Measurements from ENCODE around the gene TBRG4.

Gene TBRG4

DNA sequence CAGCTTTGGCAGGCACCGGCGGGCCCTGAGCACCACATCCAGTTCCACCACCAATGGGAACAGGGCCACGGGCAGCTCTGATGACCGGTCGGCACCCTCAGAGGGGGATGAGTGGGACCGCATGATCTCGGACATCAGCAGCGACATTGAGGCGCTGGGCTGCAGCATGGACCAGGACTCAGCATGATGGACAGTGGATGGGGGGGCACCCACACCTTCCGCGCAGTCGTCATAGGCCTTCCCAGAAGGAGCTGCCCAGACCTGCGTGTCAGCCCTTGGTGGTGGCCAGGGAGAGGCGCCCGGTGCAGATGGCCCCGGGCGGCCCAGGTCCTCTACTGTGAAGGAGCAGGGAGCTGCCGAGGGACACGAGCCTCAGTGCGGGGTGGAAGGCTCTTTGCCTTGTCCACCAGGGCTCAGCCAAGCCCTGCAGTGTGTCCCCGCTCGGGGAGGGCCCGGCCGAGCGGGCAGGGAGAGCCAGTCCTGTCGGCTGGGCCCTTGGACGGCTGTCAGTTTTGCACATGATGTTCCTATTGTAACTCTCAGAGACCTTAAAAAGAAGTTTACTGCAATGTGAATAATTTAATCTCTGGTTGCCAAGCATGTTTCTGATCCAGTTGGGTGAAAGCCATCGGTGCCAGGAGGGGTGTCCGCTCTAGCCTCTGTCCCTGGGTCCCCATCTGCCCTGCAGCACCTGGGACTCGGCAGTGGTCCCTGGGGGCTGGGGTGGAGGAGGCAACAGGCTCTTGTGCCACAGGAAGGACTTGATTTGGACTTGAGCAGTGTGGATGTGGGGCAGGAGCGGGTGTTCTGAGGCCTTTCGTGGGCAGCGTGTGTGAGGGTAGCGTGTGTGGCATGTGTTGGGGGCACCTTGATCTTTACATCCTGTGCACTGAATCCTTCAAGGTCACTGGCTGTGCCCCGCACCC, 35.4 kb downstream of the TBRG4 start:
- no peak overlapping the region for H3K4me3 ChIP-seq (ENCODE audit: low read length)
- peaks cover 50% of the 10 kb centered on the region; the same call in 1 of the 2 replicates for H3K36me3 ChIP-seq (ENCODE audit: insufficient read depth, low read depth, low read length)
- no peaks in the 10 kb centered on the region for H3K4me1 ChIP-seq (ENCODE audit: insufficient read depth, low read length)
- no peaks in the 10 kb centered on the region for H3K9me3 ChIP-seq (ENCODE audit: insufficient read depth, low read depth, low read length)
- no peaks in the 10 kb centered on the region for H3K27me3 ChIP-seq (ENCODE audit: insufficient read depth, low read length)
- no peak overlapping the region for H3K27ac ChIP-seq (ENCODE audit: low read length)
- no peak overlapping the region for H3K9ac ChIP-seq (ENCODE audit: low read depth, low read length)

DNA sequence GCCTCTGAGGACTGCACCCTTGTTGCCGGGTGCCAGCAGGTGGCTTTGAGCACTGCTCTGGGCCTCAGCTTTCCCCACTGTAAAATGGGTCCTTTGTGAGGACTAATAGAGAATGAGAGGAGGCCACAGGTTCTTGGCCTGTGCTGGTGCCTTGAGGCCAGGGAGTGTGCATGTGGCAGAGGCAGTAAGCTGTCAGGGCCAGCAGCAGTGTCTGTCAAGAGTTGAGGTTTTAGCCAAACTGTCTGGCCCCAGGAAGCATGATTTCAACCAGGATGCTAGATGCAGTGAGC, 36.2 kb downstream of the TBRG4 start:
- Histone ChIP-seq H3K27me3 (ENCODE audit: insufficient read depth, low read length) (no peaks in the 10 kb centered on the region), H3K4me1 (ENCODE audit: insufficient read depth, low read length) (no peaks in the 10 kb centered on the region), H3K36me3 (ENCODE audit: insufficient read depth, low read depth, low read length) (peaks cover 50% of the 10 kb centered on the region; the same call in 1 of the 2 replicates), H3K9me3 (ENCODE audit: insufficient read depth, low read depth, low read length) (no peaks in the 10 kb centered on the region), H3K4me3 (ENCODE audit: low read length) (no peak overlapping the region), H3K27ac (ENCODE audit: low read length) (no peak overlapping the region), H3K9ac (ENCODE audit: low read depth, low read length) (no peak overlapping the region)

DNA sequence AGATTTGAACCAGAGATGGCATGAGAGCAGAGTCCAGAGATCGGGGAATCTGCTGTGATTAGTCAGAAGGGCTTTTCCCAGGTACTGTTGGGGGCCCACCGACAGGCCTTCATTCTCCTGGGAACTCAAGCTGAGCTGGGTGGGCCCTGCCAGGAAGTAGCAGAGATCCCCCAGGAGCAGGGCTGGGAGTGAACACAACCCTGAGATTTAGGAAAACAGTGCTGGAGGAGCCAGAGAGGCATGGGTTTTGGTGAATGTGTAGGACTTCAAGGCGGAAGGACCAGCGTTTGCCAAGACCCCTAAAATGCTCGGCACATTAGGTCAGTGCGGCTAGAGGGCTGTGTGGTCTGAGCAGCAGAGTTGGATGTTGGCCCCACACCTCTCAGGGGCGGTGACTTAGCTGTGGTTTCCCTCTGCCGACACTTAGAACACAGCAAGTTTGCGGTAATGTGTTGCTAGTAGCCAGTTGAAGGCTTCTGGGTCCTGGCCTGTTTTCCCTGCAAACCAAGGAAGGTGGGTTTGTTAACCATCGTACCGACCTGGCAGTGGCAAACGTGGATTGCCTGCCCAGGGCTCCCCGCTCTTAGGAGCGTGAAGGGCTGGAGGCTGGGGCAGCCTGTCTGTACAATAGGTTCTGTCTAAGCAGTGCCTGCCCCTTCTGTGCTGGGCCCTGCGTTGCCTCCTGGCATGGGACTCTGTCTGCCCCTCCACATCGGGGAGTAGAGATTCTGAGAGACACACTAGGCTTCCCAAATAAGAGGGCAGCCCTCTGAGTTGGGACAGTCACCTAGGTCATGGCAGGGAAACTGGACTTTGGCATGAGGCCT, 36.8 kb downstream of the TBRG4 start:
- Histone ChIP-seq H3K36me3 (ENCODE audit: insufficient read depth, low read depth, low read length) (peaks cover 50% of the 10 kb centered on the region; the same call in 1 of the 2 replicates), H3K9ac (ENCODE audit: low read depth, low read length) (no peak overlapping the region), H3K4me3 (ENCODE audit: low read length) (no peak overlapping the region), H3K9me3 (ENCODE audit: insufficient read depth, low read depth, low read length) (no peaks in the 10 kb centered on the region), H3K27ac (ENCODE audit: low read length) (no peak overlapping the region), H3K27me3 (ENCODE audit: insufficient read depth, low read length) (no peaks in the 10 kb centered on the region), H3K4me1 (ENCODE audit: insufficient read depth, low read length) (no peaks in the 10 kb centered on the region)

DNA sequence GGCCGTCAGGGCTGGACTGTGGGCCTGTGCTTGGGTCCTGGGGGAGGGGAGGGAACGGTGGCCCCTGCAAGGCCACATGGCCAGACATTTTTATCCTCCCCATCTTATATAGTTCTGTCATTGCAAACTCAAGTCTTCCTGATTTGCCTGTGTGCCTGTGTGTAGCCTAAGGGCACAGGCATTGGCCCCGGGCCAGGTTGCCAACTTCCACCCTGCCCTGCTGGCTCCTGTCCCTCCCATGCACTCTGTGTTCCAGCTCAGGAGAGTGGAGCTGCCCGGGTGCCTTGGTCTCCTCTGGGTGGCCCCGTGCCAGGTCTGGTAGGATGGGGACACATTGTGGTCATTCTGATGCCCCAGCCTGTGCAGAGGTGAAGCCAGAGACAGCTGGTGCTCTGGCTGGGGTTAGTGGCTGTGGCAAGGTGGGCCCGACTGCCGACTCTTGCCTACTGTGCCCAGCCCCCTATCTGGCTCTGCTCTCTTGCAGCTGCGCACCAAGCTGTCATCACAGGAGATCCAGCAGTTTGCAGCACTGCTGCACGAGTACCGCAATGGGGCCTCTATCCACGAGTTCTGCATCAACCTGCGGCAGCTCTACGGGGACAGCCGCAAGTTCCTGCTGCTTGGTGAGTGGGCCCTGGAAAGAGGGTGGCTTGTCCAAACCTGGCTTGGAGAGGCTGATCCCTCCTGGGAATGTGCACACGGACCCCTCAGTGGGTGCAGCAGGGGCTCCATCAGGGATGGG, 37.5 kb downstream of the TBRG4 start:
- Histone ChIP-seq H3K4me3 (ENCODE audit: low read length) (no peak overlapping the region), H3K9ac (ENCODE audit: low read depth, low read length) (no peak overlapping the region), H3K9me3 (ENCODE audit: insufficient read depth, low read depth, low read length) (no peaks in the 10 kb centered on the region), H3K4me1 (ENCODE audit: insufficient read depth, low read length) (no peaks in the 10 kb centered on the region), H3K27me3 (ENCODE audit: insufficient read depth, low read length) (no peaks in the 10 kb centered on the region), H3K36me3 (ENCODE audit: insufficient read depth, low read depth, low read length) (peaks cover 50% of the 10 kb centered on the region; the same call in 1 of the 2 replicates), H3K27ac (ENCODE audit: low read length) (no peak overlapping the region)

DNA sequence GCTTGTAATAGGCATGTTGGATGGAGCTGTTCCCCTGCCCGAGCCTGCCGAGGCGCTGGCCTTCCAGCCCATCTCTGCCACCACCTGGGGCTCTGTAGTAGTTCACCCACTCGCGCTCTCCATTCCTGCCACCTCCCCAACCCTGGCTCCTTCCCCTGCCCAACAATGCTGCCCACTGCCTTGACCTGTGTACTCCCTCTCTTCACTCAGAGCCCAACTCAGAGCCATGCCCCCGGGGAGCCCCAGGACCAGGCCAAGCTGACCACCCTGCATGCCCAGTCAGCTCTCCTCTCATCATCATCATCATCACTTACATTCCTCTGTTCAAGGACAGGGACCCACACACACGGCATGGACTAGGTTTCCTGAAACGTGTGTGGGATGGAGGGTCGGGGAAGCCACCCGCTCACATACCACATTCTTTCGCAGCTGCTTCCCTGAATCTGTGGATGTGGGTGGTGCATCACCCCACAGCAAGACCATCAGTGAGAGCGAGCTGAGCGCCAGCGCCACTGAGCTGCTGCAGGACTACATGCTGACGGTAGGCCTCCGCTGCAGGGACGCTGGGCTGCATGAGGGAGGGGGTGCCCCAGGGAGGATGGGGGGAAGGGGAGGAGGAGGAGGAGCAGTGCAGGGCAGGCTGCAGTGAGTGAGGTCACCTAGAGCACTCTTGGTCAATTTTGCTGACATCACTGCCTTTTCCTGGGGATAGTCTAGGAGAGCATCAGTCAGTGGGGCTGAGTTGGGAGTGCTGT, 38.3 kb downstream of the TBRG4 start:
- no peaks in the 10 kb centered on the region for H3K9me3 ChIP-seq (ENCODE audit: insufficient read depth, low read depth, low read length)
- H3K4me1 ChIP-seq (ENCODE audit: insufficient read depth, low read length) = no peaks in the 10 kb centered on the region
- H3K9ac ChIP-seq (ENCODE audit: low read depth, low read length) = no peak overlapping the region
- no peak overlapping the region for H3K27ac ChIP-seq (ENCODE audit: low read length)
- H3K36me3 ChIP-seq (ENCODE audit: insufficient read depth, low read depth, low read length) = peaks cover 50% of the 10 kb centered on the region; the same call in 1 of the 2 replicates
- no peaks in the 10 kb centered on the region for H3K27me3 ChIP-seq (ENCODE audit: insufficient read depth, low read length)
- H3K4me3 ChIP-seq (ENCODE audit: low read length) = no peak overlapping the region

DNA sequence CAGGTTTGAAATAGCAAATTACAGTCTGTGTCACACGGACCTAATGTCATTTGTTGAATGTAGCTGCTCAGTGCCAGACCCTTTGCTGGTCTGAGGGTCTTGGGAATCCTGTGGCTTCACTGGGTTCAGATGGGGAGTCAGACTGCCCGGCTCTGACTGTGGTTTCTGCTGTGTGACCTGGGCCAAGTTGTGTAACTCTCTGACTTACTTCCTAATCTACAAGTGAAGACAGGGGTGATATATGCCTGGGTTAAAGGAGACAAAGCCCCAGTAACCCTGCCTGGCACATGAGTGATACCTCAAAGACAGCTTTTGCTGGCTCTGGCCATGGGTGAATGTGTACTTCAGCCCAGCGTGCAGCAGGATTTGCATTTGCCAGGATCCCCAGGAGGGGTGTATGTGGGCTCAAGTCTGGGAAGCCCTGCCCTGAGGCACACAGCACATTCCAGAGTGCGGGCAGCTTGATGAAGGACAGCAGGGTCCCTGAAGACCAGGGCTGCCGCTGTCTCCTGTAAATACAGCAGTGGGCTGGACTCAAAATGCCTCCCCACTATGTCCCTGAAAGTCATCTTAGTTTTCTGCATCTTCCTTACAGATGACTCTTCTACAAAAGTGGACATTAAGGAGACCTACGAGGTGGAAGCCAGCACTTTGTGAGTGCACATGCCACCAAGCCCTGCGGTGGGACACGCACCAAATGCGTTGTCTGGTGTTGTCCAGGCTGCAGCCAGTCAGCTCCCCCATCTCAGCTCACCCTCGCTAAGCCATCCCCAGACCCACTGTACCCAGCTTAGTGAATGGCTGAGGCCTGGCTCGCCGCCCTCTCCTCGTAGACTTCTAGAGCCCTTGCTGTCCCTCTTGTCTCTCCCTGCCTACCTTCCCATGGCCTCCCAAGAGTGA, 39.1 kb downstream of the TBRG4 start:
- Histone ChIP-seq H3K27ac (ENCODE audit: low read length) (no peak overlapping the region), H3K9ac (ENCODE audit: low read depth, low read length) (no peak overlapping the region), H3K27me3 (ENCODE audit: insufficient read depth, low read length) (no peaks in the 10 kb centered on the region), H3K4me3 (ENCODE audit: low read length) (no peak overlapping the region; the same call in 1 of the 2 replicates), H3K4me1 (ENCODE audit: insufficient read depth, low read length) (no peaks in the 10 kb centered on the region), H3K9me3 (ENCODE audit: insufficient read depth, low read depth, low read length) (no peaks in the 10 kb centered on the region), H3K36me3 (ENCODE audit: insufficient read depth, low read depth, low read length) (peaks cover 50% of the 10 kb centered on the region)

DNA sequence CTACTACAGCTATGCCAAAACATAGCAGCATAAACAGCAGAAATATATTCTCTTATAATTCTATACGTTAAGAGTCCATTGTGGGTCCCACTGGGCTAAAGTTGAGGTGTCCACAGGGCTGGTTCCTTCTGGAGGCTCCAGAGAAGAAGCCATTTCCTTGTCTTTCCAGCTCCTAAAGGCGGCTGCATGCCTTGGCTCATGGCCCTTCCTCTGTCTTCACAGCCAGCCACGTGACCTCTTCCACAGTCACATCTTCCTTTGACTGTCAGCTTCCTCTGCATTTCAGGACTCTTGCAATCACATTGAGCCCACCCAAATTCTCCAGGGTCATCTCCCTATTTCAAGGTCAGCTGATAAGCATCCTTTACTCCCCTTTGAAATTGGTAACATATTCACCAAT, 40.0 kb downstream of the TBRG4 start:
- Histone ChIP-seq H3K36me3 (ENCODE audit: insufficient read depth, low read depth, low read length) (peaks cover 47% of the 10 kb centered on the region), H3K27ac (ENCODE audit: low read length) (no peak overlapping the region), H3K9ac (ENCODE audit: low read depth, low read length) (no peak overlapping the region), H3K27me3 (ENCODE audit: insufficient read depth, low read length) (no peaks in the 10 kb centered on the region), H3K4me1 (ENCODE audit: insufficient read depth, low read length) (no peaks in the 10 kb centered on the region), H3K9me3 (ENCODE audit: insufficient read depth, low read depth, low read length) (no peaks in the 10 kb centered on the region), H3K4me3 (ENCODE audit: low read length) (no peak overlapping the region)

DNA sequence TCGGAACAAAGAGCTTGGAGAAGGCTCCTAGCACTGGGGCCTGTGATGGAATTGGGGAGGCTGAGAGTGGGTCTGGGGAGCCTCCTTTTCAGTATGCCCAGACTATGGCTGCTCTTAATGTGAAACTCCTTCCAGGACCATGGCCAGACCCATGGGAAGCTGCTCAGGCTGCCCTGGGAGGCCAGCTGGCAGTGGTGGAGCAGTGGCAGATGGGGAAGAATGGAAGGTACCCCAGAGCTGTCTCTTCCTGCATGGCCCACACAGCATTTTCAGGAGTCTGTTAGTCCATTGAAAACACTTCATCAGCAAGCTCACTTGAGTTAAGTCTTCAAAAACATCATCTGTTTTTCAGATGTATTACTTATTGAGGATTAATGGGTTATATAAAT, 41.2 kb downstream of the TBRG4 start:
- no peaks in the 10 kb centered on the region for H3K4me1 ChIP-seq (ENCODE audit: insufficient read depth, low read length)
- H3K9me3 ChIP-seq (ENCODE audit: insufficient read depth, low read depth, low read length) = no peaks in the 10 kb centered on the region
- peaks cover 41% of the 10 kb centered on the region for H3K36me3 ChIP-seq (ENCODE audit: insufficient read depth, low read depth, low read length)
- no peaks in the 10 kb centered on the region for H3K27me3 ChIP-seq (ENCODE audit: insufficient read depth, low read length)
- H3K4me3 ChIP-seq (ENCODE audit: low read length) = no peak overlapping the region
- no peak overlapping the region for H3K27ac ChIP-seq (ENCODE audit: low read length)
- no peak overlapping the region for H3K9ac ChIP-seq (ENCODE audit: low read depth, low read length)

DNA sequence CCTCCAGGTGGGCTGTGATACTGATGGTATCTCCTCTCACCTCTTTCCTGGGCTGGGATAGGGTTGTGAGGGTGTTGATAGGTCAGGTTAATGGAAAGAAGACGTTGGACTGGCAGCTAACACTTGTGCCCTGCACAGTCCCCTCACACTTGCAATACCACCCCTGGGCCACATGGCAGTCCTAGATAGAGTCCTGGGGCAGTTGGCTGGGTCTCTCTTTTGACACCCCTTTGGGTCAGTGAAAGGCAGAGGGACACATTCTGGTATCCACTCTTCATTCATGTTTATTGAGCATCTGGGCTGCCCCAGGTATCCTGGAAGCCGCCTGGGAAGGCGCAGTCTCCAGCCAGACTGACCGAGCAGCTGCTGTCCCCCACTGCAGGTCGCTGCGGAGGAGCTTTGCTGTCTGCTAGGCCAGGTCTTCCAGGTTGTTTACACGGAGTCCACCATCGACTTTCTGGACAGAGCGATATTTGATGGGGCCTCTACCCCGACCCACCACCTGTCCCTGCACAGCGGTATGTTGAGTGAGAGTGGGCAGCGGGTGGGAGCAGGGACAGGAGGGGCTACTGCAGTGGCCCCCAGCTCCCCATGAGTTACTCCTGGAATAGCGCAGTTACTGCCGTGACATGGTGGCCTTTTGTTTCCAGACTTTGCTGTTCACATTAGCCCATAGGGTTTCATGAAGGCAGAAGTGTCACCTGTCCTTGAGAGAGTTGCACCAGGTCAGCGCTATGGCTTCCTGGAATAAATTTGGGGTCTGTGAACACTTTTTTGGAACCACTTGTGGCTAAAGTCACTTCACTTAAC, 41.8 kb downstream of the TBRG4 start:
- H3K27me3 ChIP-seq (ENCODE audit: insufficient read depth, low read length) = no peaks in the 10 kb centered on the region
- no peak overlapping the region for H3K9ac ChIP-seq (ENCODE audit: low read depth, low read length)
- H3K27ac ChIP-seq (ENCODE audit: low read length) = no peak overlapping the region
- no peaks in the 10 kb centered on the region for H3K4me1 ChIP-seq (ENCODE audit: insufficient read depth, low read length)
- no peak overlapping the region for H3K4me3 ChIP-seq (ENCODE audit: low read length)
- no peaks in the 10 kb centered on the region for H3K9me3 ChIP-seq (ENCODE audit: insufficient read depth, low read depth, low read length)
- H3K36me3 ChIP-seq (ENCODE audit: insufficient read depth, low read depth, low read length) = peaks cover 40% of the 10 kb centered on the region
